Vagina (tissue), 2 donors: Measurements from ENCODE around the gene OR5AN1.
"Not testable (repeated sequence)": the region's sequence is repeated elsewhere in the genome, so short reads cannot be mapped to it uniquely, and the experiment has no call there.

Experiments
- POLR2A ChIP-seq, 2 donors: fragments of 450-650 bp; IDR thresholded peaks; one replicate each; pipeline ENCODE4 v1.6.1; 2017; ENCODE audit warnings: antibody characterized with exemption in 2 of 2, mild to moderate bottlenecking in 2 of 2, moderate library complexity in 2 of 2
- TF ChIP-seq, protein P1 (sequence below), 3 experiments: fragments of 450-650 bp in 2 of 3; fragments of 200-600 bp in 1 of 3; sonication (generic) in 1 of 3; IDR thresholded peaks; one replicate each; pipeline ENCODE4 v1.5.1; 2017 to 2019; ENCODE audit warnings: antibody characterized with exemption in 3 of 3, mild to moderate bottlenecking in 2 of 3, moderate library complexity in 2 of 3

- TF ChIP-seq, protein P1, sequence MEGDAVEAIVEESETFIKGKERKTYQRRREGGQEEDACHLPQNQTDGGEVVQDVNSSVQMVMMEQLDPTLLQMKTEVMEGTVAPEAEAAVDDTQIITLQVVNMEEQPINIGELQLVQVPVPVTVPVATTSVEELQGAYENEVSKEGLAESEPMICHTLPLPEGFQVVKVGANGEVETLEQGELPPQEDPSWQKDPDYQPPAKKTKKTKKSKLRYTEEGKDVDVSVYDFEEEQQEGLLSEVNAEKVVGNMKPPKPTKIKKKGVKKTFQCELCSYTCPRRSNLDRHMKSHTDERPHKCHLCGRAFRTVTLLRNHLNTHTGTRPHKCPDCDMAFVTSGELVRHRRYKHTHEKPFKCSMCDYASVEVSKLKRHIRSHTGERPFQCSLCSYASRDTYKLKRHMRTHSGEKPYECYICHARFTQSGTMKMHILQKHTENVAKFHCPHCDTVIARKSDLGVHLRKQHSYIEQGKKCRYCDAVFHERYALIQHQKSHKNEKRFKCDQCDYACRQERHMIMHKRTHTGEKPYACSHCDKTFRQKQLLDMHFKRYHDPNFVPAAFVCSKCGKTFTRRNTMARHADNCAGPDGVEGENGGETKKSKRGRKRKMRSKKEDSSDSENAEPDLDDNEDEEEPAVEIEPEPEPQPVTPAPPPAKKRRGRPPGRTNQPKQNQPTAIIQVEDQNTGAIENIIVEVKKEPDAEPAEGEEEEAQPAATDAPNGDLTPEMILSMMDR (IDR thresholded peaks at IDR 0.05): not testable (repeated sequence)
- TF ChIP-seq POLR2A (IDR thresholded peaks at IDR 0.05): not testable (repeated sequence)
Measured at GRCh38 chr11:59349657-59350056, 9.0 kb upstream of the OR5AN1 start.
